Upper lobe of left lung (tissue), 6 donors: ENCODE results near the gene SELENOK. TPM values are rescaled to one million over a fixed set of nuclear protein-coding genes. Genes with fewer than 3 reads are reported as not detected.

Source experiments
- ATAC-seq, 2 donors: fragments of 200-7000 bp; cut with Tn5 transposase; one replicate each; pipeline ENCODE4 v1.9.1; 2022; ENCODE audit warnings: mild to moderate bottlenecking in 2 of 2, moderate library complexity in 2 of 2; ENCODE audit not compliant: low FRiP score in 2 of 2
- DNase-seq, 2 donors: peaks; one replicate each; pipeline ENCODE4 v3.0.0-alpha.2; 2019 to 2020
- H3K27ac ChIP-seq, 4 donors: fragments of 200-600 bp; sonication (generic); one replicate each; pipeline ENCODE4 v1.5.1; 2016 to 2019
- H3K27me3 ChIP-seq, 4 donors: fragments of 200-600 bp; sonication (generic); one replicate each; pipeline ENCODE4 v1.5.1; 2017 to 2019
- H3K36me3 ChIP-seq, 4 donors: fragments of 200-600 bp; sonication (generic); one replicate each; pipeline ENCODE4 v1.5.1; 2016 to 2019
- H3K4me1 ChIP-seq, 4 donors: fragments of 200-600 bp; sonication (generic); one replicate each; pipeline ENCODE4 v1.5.1; 2018 to 2019
- H3K4me3 ChIP-seq, 4 donors: fragments of 200-600 bp; sonication (generic); one replicate each; pipeline ENCODE4 v1.5.1; 2017 to 2019; ENCODE audit warnings: mild to moderate bottlenecking in 2 of 4, moderate library complexity in 1 of 4
- H3K9me3 ChIP-seq, 4 donors: fragments of 200-600 bp; sonication (generic); one replicate each; pipeline ENCODE4 v1.5.1; 2018 to 2019
- EP300 ChIP-seq, 4 donors: sonication (generic); formaldehyde crosslinking; IDR thresholded peaks; one replicate each; pipeline ENCODE4 v1.5.1; 2017; ENCODE audit warnings: antibody characterized with exemption in 4 of 4, control low read depth in 2 of 4
- POLR2A ChIP-seq, 4 donors: fragments of 450-650 bp; IDR thresholded peaks; one replicate each; pipeline ENCODE4 v1.5.1; 2016 to 2017; ENCODE audit warnings: antibody characterized with exemption in 4 of 4, mild to moderate bottlenecking in 2 of 4
- POLR2AphosphoS5 ChIP-seq, 2 donors: sonication (generic); formaldehyde crosslinking; IDR thresholded peaks; one replicate each; pipeline ENCODE4 v1.5.1; 2017; ENCODE audit warnings: antibody characterized with exemption in 2 of 2
- WGBS, 2 donors: methylation state at CpG; one replicate each; pipeline ENCODE4 v1.1.5; 2017 to 2018; 5-methylcytosine and 5-hydroxymethylcytosine counted together
- total RNA-seq, 6 donors: library from RNA; depleted of rRNA in 4 of 6; stranded (reverse); fragments of >200 nt in 4 of 6; gene quantifications; one replicate each; pipeline versions ENCODE4 v1.1.0 to v1.2.1, GENCODE V29; 2016 to 2021
- TF ChIP-seq, protein P1 (sequence below), 6 experiments: fragments of 450-650 bp in 4 of 6; fragments of 200-600 bp in 2 of 6; sonication (generic) in 2 of 6; IDR thresholded peaks; one replicate each; pipeline ENCODE4 v1.5.1; 2016 to 2019; ENCODE audit warnings: antibody characterized with exemption in 6 of 6
- donor health status: DM: no; HTN: no; CAD: no; lungs with moderate emphysema.
- donor health status: DM: no; HTN: yes; CAD: no; lungs with severe emphysema.

Gene SELENOK
- total RNA-seq, 6 donors from 2014 or later, result 9.4 to 97.3 (median 44.0) TPM

DNA sequence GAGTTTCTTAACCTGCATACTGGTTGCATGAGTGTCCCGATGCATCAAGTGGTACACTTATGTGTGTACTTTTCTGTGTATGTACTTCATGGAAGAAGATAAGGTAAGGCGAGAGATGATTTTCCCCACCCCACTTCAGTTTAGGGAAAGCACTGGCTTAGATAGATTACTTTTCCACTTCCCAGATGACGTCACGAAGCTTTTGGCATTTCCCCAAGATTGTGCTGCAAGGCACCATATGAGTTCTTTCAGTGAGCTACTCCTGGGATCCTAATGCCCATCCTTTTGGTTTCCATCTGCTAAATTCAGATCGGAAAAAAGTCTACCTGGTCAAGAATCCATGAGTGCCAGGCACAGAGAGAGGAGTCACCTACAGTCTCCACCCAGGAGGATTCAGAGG lies 40.8 kb downstream of the SELENOK start:
- H3K36me3 ChIP-seq, result no peaks in the 10 kb centered on the region
- H3K27ac ChIP-seq, result no peak overlapping the region
- peaks cover 5 to 11% (median 9%) of the 10 kb centered on the region in 4 donors for H3K4me1 ChIP-seq
- no peak overlapping the region for H3K4me3 ChIP-seq
- TF ChIP-seq EP300 (IDR thresholded peaks at IDR 0.05), result no peak
- no peak for TF ChIP-seq POLR2A (IDR thresholded peaks at IDR 0.05)
- no peak for TF ChIP-seq POLR2AphosphoS5 (IDR thresholded peaks at IDR 0.05)
- TF ChIP-seq, protein P1, sequence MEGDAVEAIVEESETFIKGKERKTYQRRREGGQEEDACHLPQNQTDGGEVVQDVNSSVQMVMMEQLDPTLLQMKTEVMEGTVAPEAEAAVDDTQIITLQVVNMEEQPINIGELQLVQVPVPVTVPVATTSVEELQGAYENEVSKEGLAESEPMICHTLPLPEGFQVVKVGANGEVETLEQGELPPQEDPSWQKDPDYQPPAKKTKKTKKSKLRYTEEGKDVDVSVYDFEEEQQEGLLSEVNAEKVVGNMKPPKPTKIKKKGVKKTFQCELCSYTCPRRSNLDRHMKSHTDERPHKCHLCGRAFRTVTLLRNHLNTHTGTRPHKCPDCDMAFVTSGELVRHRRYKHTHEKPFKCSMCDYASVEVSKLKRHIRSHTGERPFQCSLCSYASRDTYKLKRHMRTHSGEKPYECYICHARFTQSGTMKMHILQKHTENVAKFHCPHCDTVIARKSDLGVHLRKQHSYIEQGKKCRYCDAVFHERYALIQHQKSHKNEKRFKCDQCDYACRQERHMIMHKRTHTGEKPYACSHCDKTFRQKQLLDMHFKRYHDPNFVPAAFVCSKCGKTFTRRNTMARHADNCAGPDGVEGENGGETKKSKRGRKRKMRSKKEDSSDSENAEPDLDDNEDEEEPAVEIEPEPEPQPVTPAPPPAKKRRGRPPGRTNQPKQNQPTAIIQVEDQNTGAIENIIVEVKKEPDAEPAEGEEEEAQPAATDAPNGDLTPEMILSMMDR (IDR thresholded peaks at IDR 0.05), result no peak
- peaks cover 0 to 2% (median 0%) of the 10 kb centered on the region in 4 donors for H3K27me3 ChIP-seq
- H3K9me3 ChIP-seq, result no peaks in the 10 kb centered on the region
- DNase-seq, result peak in 1 of 2 donors; percentile 33
- 43 to 49% methylated on average over 5 of the region's 5 CpGs for WGBS, 2 donors
- no peak for ATAC-seq

DNA sequence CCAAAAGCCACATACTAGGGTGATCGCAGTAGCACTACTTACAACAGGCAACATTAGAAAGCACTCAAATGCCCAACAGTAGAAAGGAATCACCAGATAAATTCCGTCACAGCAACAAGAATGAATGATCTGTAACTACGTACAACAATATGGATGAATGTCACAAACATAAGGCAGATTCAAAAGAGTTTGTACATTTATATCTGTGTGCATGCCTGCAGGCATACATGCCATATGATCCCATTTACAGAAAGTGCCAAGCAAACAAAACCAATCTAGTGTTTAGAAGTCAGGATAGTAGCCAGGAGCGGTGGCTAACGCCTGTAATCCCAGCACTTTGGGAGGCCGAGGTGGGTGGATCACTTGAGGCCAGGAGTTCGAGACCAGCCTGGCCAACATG lies 41.7 kb downstream of the SELENOK start:
- Histone ChIP-seq H3K4me1 (peaks cover 8 to 21% (median 13%) of the 10 kb centered on the region in 4 donors), H3K36me3 (no peaks in the 10 kb centered on the region), H3K27me3 (peaks cover 0 to 2% (median 0%) of the 10 kb centered on the region in 4 donors), H3K27ac (no peak overlapping the region), H3K4me3 (no peak overlapping the region), H3K9me3 (no peaks in the 10 kb centered on the region)
- DNase-seq (no peak), ATAC-seq (no peak)
- 93 to 97% methylated on average over 7 of the region's 7 CpGs for WGBS, 2 donors
- no peak for TF ChIP-seq EP300 (IDR thresholded peaks at IDR 0.05)
- TF ChIP-seq, protein P1 (IDR thresholded peaks at IDR 0.05), result no peak
- no peak for TF ChIP-seq POLR2A (IDR thresholded peaks at IDR 0.05)
- no peak for TF ChIP-seq POLR2AphosphoS5 (IDR thresholded peaks at IDR 0.05)

DNA sequence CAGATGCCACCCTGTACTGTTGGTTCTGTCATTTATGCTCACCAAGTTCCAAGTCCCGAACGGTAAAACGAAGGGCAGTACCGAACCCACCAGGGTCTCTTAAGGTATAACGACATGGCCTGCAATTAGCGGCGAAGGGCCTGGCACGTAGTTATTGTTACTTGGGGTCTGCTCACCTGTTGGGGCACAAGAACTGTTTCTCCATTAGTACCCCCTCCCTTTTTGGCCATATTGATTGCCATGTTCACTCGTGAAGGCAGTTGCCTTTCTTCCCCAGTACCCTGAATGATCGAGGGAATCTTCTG lies 44.9 kb downstream of the SELENOK start:
- peaks cover 0 to 2% (median 0%) of the 10 kb centered on the region in 4 donors for H3K27me3 ChIP-seq
- DNase-seq, result no peak
- TF ChIP-seq POLR2AphosphoS5 (IDR thresholded peaks at IDR 0.05), result no peak
- TF ChIP-seq POLR2A (IDR thresholded peaks at IDR 0.05), result no peak
- H3K4me1 ChIP-seq, result peaks cover 8 to 48% (median 22%) of the 10 kb centered on the region in 4 donors
- WGBS, 2 donors, result 64 to 70% methylated on average over 10 of the region's 10 CpGs
- H3K4me3 ChIP-seq, result peak overlapping the region in 3 of 4 donors; percentile 69 to 75 (median 72)
- H3K9me3 ChIP-seq, result no peaks in the 10 kb centered on the region
- H3K27ac ChIP-seq, result no peak overlapping the region
- ATAC-seq, result no peak
- no peaks in the 10 kb centered on the region for H3K36me3 ChIP-seq

DNA sequence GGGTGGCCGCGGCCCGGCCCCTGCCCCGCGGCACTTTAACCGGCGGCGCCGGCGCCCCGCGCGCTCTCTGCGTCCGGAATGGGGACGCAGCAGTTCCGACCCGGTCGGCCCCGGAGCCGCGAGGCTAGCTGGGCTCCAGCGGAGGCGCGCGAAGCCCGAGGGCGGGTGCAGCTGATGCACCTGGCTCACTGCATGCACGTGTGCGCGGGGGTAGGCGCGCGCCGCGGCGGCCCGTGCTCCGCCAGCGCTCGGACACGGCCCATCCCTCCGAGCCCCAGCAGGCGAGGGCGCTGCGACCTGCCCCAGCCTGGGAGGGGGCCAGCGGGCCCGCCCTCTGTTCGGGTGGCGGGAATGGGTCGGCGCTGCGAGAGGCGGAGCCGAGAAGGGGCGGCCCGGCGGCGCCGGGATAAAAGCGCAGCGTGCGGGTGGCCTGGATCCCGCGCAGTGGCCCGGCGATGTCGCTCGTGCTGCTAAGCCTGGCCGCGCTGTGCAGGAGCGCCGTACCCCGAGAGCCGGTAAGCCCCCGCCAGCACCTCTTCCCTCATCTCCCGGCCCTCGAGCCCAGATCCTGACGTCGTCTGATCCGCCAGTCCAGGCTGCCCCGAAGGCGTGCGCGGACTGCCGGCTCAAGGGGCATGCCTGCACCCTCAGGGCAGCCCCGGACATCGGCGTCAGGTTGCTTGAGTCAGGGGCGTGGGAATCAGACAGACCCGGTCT lies 45.4 kb downstream of the SELENOK start, which contains the start of the genes CHDH and IL17RB:
CHDH (minus strand) TSS at position 286 of the 717 bp plus-strand sequence. CDS start 22,411 bp downstream, outside the sequence.
IL17RB (plus strand) TSS at position 435 of the 717 bp plus-strand sequence; CDS start at position 456, 21 bp downstream.
- Histone ChIP-seq H3K9me3 (no peaks in the 10 kb centered on the region), H3K4me3 (peak within 1 kb of the TSS; percentile 36 to 75 (median 70)), H3K27ac (peak within 1 kb of the TSS; percentile 58 to 78 (median 74)), H3K36me3 (no peaks in the 10 kb centered on the region), H3K27me3 (peaks cover 0 to 2% (median 0%) of the 10 kb centered on the region in 4 donors), H3K4me1 (peaks cover 8 to 48% (median 22%) of the 10 kb centered on the region in 4 donors)
- peak; percentile 83 to 87 for ATAC-seq
- peak in 3 of 4 donors; percentile 37 to 72 (median 38) for TF ChIP-seq POLR2A (IDR thresholded peaks at IDR 0.05)
- TF ChIP-seq POLR2AphosphoS5 (IDR thresholded peaks at IDR 0.05), result peak in 1 of 2 donors; percentile 68
- TF ChIP-seq EP300 (IDR thresholded peaks at IDR 0.05), result no peak
- DNase-seq, result peak; percentile 80 to 94
- 8 to 17% methylated on average over 6 to 35 of the region's 91 CpGs for WGBS, 2 donors

DNA sequence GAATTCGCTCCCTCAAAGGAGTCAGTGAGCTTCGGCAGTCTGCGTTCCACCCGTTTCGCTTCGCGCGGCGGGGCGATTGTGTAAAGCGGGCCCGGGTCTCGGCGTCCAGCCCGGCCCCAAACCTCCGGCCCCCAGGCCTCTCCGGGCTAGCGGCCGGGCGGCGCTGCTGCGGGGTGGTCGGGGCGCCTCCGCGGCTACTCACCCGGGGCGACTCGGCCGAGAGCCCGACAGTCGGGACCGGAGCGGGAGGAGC lies 45.9 kb downstream of the SELENOK start:
- 0% methylated on average over 14 of the region's 34 CpGs; no CpG with 5 or more reads in 1 of the 2 donors for WGBS, 2 donors
- Histone ChIP-seq H3K27me3 (peaks cover 0 to 2% (median 0%) of the 10 kb centered on the region in 4 donors), H3K4me1 (peaks cover 8 to 48% (median 22%) of the 10 kb centered on the region in 4 donors), H3K27ac (peak overlapping the region; percentile 58 to 78 (median 74)), H3K9me3 (no peaks in the 10 kb centered on the region), H3K36me3 (no peaks in the 10 kb centered on the region), H3K4me3 (peak overlapping the region; percentile 36 to 75 (median 70))
- DNase-seq, result no peak
- no peak for ATAC-seq
- TF ChIP-seq POLR2A (IDR thresholded peaks at IDR 0.05), result no peak

DNA sequence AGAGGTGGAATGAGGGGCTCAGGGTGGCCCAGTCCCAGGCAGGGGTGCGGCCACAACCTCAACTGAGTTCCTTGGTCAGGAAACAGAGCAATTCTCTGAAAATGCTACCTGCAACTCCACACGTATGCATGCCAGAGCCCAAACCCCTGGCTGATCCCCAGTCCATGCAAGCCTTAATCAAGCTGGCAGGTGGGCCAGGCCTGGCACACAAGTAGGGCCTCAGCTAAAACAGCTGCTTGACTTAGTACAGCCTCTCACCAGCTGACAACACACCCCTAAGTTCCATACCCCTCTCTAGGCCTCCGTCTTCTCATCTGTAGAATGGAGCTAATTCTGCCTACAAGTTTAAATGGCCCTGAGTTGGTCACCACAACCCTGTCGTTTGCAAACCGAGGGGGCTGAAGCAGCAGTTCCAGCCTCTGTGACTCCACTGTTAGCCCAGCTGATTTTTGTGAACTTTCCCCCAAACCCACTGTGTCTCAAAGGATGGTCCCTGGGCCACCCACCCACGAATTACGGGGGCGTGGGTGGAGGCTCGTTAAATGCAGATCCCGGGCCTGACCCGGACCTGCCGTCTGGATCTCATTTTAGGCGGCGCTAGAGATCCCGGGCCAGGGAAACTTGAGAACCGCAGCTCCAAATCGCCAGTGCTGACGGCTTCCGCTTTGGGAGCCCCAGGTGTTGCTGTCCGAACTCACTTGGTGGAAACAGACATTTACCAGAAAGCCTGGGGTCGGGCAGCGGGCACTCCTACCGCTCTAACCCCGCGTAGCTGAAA lies 46.4 kb downstream of the SELENOK start:
- DNase-seq, result peak in 1 of 2 donors; percentile 80
- H3K4me3 ChIP-seq, result peak overlapping the region; percentile 36 to 75 (median 70)
- H3K9me3 ChIP-seq, result no peaks in the 10 kb centered on the region
- TF ChIP-seq POLR2A (IDR thresholded peaks at IDR 0.05), result no peak
- no peak for TF ChIP-seq EP300 (IDR thresholded peaks at IDR 0.05)
- TF ChIP-seq POLR2AphosphoS5 (IDR thresholded peaks at IDR 0.05), result no peak
- TF ChIP-seq, protein P1 (IDR thresholded peaks at IDR 0.05), result peak in 2 of 6 experiments; percentile 21 to 22
- ATAC-seq, result peak; percentile 41 to 73
- WGBS, 2 donors, result 17 to 43% methylated on average over 7 to 25 of the region's 25 CpGs
- peak overlapping the region; percentile 58 to 78 (median 74) for H3K27ac ChIP-seq
- peaks cover 0 to 2% (median 0%) of the 10 kb centered on the region in 4 donors for H3K27me3 ChIP-seq
- H3K36me3 ChIP-seq, result no peaks in the 10 kb centered on the region
- H3K4me1 ChIP-seq, result peaks cover 8 to 48% (median 22%) of the 10 kb centered on the region in 4 donors
